K562 (cell line): Measurements from ENCODE around the gene TBL1XR1.

Experiments
- ARID1B ChIP-seq: fragments of 450-650 bp; IDR thresholded peaks from 2 replicates; pipeline ENCODE4 v1.6.1; 2016; ENCODE audit warnings: antibody characterized with exemption, mild to moderate bottlenecking, inconsistent platforms
- CEBPB ChIP-seq: fragments of 450-650 bp; IDR thresholded peaks from 2 replicates; pipeline ENCODE4 v1.6.1; 2016; ENCODE audit warnings: missing genetic modification characterization, missing compliant biosample characterization
- EP300 ChIP-seq: IDR thresholded peaks from 2 replicates; pipeline ENCODE4 v1.6.1; 2012; ENCODE audit warnings: low read length, improper control_type of control experiment
- FOXP1 ChIP-seq: sonication (generic); formaldehyde crosslinking; IDR thresholded peaks from 2 replicates; pipeline ENCODE4 v1.8.0; 2022; ENCODE audit warnings: mild to moderate bottlenecking, missing genetic modification reagents
- HDGF ChIP-seq: fragments of 450-650 bp; IDR thresholded peaks from 2 replicates; pipeline ENCODE4 v1.6.1; 2016
- IRF2 ChIP-seq: sonication (generic); formaldehyde crosslinking; IDR thresholded peaks from 2 replicates; pipeline ENCODE4 v1.8.1; 2022; ENCODE audit warnings: mild to moderate bottlenecking, missing genetic modification reagents
- TCF7L2 ChIP-seq: fragments of 150-350 bp; IDR thresholded peaks from 2 replicates; pipeline ENCODE4 v1.6.1; 2016; ENCODE audit warnings: low read depth, mild to moderate bottlenecking, low read length, moderate library complexity
- TF ChIP-seq, protein P1 (sequence below), 3 experiments: IDR thresholded peaks in 2 of 3; conservative IDR thresholded peaks in 1 of 3; 2 replicates each; pipeline ENCODE4 v1.5.1; 2011 to 2012; ENCODE audit warnings: low read length in 3 of 3, mild to moderate bottlenecking in 3 of 3, control low read depth in 2 of 3, improper control_type of control experiment in 1 of 3, inconsistent platforms in 1 of 3, low read depth in 1 of 3, mixed read lengths in 1 of 3, moderate library complexity in 1 of 3; ENCODE audit not compliant: insufficient read depth in 2 of 3
- TF ChIP-seq, protein P2 (sequence below), 2 experiments: fragments of 450-650 bp in 1 of 2; sonication (generic) in 1 of 2; formaldehyde crosslinking in 1 of 2; IDR thresholded peaks; 2 replicates each; pipeline versions ENCODE4 v1.7.1 to v1.9.0; 2016 to 2022; ENCODE audit warnings: inconsistent platforms in 1 of 2, mild to moderate bottlenecking in 1 of 2, missing genetic modification reagents in 1 of 2
- TF ChIP-seq, protein P3 (sequence below): fragments of 450-650 bp; IDR thresholded peaks from 2 replicates; pipeline ENCODE4 v1.6.1; 2018; ENCODE audit warnings: mild to moderate bottlenecking, low read depth; ENCODE audit not compliant: partially characterized antibody
- TF ChIP-seq, protein P4 (sequence below), 2 experiments: fragments of 450-650 bp; formaldehyde crosslinking in 1 of 2; IDR thresholded peaks; 2 replicates each; pipeline versions ENCODE4 v1.4.0 to v1.6.1; 2014 to 2020; ENCODE audit warnings: mild to moderate bottlenecking in 2 of 2, borderline replicate concordance in 1 of 2, low read depth in 1 of 2

DNA sequence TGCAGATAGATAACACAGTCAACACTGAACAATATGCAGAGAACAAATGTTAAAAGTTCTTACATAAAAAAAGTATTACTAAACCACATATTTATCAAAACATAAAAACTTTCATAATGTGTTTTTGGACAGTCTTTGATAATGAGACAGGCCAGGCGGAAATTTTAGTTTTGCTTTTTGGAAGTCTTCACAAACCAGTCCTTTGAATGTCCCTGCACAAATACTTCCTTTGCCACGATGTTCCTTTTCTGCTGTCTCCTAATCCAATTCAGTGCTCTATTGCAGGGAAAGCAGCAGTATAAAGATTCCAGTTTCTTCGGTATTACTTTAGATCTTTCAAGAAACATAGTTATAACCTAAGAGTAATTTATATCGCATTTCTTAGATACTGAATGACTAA, 135.9 kb downstream of the TBL1XR1 start:
- TF ChIP-seq, protein P1, sequence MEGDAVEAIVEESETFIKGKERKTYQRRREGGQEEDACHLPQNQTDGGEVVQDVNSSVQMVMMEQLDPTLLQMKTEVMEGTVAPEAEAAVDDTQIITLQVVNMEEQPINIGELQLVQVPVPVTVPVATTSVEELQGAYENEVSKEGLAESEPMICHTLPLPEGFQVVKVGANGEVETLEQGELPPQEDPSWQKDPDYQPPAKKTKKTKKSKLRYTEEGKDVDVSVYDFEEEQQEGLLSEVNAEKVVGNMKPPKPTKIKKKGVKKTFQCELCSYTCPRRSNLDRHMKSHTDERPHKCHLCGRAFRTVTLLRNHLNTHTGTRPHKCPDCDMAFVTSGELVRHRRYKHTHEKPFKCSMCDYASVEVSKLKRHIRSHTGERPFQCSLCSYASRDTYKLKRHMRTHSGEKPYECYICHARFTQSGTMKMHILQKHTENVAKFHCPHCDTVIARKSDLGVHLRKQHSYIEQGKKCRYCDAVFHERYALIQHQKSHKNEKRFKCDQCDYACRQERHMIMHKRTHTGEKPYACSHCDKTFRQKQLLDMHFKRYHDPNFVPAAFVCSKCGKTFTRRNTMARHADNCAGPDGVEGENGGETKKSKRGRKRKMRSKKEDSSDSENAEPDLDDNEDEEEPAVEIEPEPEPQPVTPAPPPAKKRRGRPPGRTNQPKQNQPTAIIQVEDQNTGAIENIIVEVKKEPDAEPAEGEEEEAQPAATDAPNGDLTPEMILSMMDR (IDR thresholded peaks at IDR 0.05 in 2 of 3, conservative IDR thresholded peaks at IDR 0.05 in 1 of 3; ENCODE audit: insufficient read depth in 2 of 3, low read depth in 1 of 3, low read length in 3 of 3) = no peak
- no peak for TF ChIP-seq CEBPB
- TF ChIP-seq TCF7L2 = no peak
- TF ChIP-seq HDGF = no peak
- no peak for TF ChIP-seq EP300
- no peak for TF ChIP-seq FOXP1
- TF ChIP-seq, protein P2, sequence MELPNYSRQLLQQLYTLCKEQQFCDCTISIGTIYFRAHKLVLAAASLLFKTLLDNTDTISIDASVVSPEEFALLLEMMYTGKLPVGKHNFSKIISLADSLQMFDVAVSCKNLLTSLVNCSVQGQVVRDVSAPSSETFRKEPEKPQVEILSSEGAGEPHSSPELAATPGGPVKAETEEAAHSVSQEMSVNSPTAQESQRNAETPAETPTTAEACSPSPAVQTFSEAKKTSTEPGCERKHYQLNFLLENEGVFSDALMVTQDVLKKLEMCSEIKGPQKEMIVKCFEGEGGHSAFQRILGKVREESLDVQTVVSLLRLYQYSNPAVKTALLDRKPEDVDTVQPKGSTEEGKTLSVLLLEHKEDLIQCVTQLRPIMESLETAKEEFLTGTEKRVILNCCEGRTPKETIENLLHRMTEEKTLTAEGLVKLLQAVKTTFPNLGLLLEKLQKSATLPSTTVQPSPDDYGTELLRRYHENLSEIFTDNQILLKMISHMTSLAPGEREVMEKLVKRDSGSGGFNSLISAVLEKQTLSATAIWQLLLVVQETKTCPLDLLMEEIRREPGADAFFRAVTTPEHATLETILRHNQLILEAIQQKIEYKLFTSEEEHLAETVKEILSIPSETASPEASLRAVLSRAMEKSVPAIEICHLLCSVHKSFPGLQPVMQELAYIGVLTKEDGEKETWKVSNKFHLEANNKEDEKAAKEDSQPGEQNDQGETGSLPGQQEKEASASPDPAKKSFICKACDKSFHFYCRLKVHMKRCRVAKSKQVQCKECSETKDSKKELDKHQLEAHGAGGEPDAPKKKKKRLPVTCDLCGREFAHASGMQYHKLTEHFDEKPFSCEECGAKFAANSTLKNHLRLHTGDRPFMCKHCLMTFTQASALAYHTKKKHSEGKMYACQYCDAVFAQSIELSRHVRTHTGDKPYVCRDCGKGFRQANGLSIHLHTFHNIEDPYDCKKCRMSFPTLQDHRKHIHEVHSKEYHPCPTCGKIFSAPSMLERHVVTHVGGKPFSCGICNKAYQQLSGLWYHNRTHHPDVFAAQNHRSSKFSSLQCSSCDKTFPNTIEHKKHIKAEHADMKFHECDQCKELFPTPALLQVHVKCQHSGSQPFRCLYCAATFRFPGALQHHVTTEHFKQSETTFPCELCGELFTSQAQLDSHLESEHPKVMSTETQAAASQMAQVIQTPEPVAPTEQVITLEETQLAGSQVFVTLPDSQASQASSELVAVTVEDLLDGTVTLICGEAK (IDR thresholded peaks at IDR 0.05) = no peak
- TF ChIP-seq, protein P2 (CRISPR knock-in tag; IDR thresholded peaks at IDR 0.05) = no peak
- TF ChIP-seq, protein P3, sequence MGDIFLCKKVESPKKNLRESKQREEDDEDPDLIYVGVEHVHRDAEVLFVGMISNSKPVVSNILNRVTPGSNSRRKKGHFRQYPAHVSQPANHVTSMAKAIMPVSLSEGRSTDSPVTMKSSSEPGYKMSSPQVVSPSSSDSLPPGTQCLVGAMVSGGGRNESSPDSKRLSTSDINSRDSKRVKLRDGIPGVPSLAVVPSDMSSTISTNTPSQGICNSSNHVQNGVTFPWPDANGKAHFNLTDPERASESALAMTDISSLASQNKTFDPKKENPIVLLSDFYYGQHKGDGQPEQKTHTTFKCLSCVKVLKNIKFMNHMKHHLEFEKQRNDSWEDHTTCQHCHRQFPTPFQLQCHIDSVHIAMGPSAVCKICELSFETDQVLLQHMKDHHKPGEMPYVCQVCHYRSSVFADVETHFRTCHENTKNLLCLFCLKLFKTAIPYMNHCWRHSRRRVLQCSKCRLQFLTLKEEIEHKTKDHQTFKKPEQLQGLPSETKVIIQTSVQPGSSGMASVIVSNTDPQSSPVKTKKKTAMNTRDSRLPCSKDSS = no peak
- no peak for TF ChIP-seq IRF2
- TF ChIP-seq ARID1B = no peak
- TF ChIP-seq, protein P4, sequence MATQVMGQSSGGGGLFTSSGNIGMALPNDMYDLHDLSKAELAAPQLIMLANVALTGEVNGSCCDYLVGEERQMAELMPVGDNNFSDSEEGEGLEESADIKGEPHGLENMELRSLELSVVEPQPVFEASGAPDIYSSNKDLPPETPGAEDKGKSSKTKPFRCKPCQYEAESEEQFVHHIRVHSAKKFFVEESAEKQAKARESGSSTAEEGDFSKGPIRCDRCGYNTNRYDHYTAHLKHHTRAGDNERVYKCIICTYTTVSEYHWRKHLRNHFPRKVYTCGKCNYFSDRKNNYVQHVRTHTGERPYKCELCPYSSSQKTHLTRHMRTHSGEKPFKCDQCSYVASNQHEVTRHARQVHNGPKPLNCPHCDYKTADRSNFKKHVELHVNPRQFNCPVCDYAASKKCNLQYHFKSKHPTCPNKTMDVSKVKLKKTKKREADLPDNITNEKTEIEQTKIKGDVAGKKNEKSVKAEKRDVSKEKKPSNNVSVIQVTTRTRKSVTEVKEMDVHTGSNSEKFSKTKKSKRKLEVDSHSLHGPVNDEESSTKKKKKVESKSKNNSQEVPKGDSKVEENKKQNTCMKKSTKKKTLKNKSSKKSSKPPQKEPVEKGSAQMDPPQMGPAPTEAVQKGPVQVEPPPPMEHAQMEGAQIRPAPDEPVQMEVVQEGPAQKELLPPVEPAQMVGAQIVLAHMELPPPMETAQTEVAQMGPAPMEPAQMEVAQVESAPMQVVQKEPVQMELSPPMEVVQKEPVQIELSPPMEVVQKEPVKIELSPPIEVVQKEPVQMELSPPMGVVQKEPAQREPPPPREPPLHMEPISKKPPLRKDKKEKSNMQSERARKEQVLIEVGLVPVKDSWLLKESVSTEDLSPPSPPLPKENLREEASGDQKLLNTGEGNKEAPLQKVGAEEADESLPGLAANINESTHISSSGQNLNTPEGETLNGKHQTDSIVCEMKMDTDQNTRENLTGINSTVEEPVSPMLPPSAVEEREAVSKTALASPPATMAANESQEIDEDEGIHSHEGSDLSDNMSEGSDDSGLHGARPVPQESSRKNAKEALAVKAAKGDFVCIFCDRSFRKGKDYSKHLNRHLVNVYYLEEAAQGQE (IDR thresholded peaks at IDR 0.05; ENCODE audit: borderline replicate concordance) = no peak
- TF ChIP-seq, protein P4 (CRISPR knock-in tag; IDR thresholded peaks at IDR 0.05; ENCODE audit: low read depth) = no peak
